HCT116 (cell line): Measurements from ENCODE around the gene CTXN1. TPM values are rescaled to one million over a fixed set of nuclear protein-coding genes. Genes with fewer than 3 reads are reported as not detected.

ENCODE experiments used
- ATAC-seq: fragments of 200-7000 bp; cut with Tn5 transposase; 2 replicates; pipeline ENCODE4 v1.9.1; 2020; ENCODE audit warnings: mild to moderate bottlenecking, moderate library complexity
- BruUV-seq: library from RNA; stranded (reverse); fragments of 400-500 nt; replicated peaks from 2 replicates; lab custom pipeline; 2021; lab: Mats Ljungman, UMichigan
- CTCF ChIA-PET: fragments of 300-600 bp; sonication (Branson Sonifier 250); formaldehyde crosslinking; loops from one replicate; lab custom pipeline; 2021; ENCODE audit warnings: antibody characterized with exemption; lab: Charles Lee
- POLR2A ChIA-PET: fragments of 300-600, 350-600 bp; sonication (Branson Sonifier 250); formaldehyde crosslinking; loops from one replicate; lab custom pipeline; 2021; ENCODE audit warnings: antibody characterized with exemption; lab: Charles Lee
- RAD21 ChIA-PET, 2 experiments: fragments of 300-600 bp; sonication (Branson Sonifier 250); formaldehyde crosslinking; loops; one replicate each; lab custom pipeline; 2023; ENCODE audit warnings: low total read pairs in 2 of 2; ENCODE audit not compliant: uncharacterized antibody in 2 of 2, unreplicated experiment in 2 of 2, low non-redundant PET in 1 of 2; lab: Charles Lee
- DNase-seq: peaks from one replicate; pipeline ENCODE4 v3.0.0-alpha.2; 2010; ENCODE audit warnings: low read depth, low spot score
- H2AFZ ChIP-seq: fragments of 200-600 bp; shearing (Covaris generic), sonication (generic); 2 replicates; pipeline ENCODE4 v1.6.1; 2017; ENCODE audit warnings: low read depth, mixed run types, mixed read lengths, antibody characterized with exemption, low read length; ENCODE audit not compliant: poor library complexity, severe bottlenecking
- H3K27ac ChIP-seq: 2 replicates; pipeline ENCODE4 v1.5.1; 2012; ENCODE audit warnings: low read depth, low read length
- H3K27me3 ChIP-seq: fragments of 200-600 bp; sonication (generic); 2 replicates; pipeline ENCODE4 v1.6.1; 2016; ENCODE audit warnings: mixed run types, low read length, mixed read lengths; ENCODE audit not compliant: insufficient read depth
- H3K36me3 ChIP-seq, 2 experiments: fragments of 200-500 bp in 1 of 2; fragments of 200-600 bp in 1 of 2; sonication (Bioruptor generic) in 1 of 2; sonication (generic) in 1 of 2; 2 replicates each; pipeline versions ENCODE4 v1.5.1 to v1.6.1; 2014 to 2016; ENCODE audit warnings: low read length in 2 of 2, inconsistent platforms in 1 of 2, mixed read lengths in 1 of 2, mixed run types in 1 of 2; ENCODE audit not compliant: insufficient read depth in 2 of 2, control insufficient read depth in 1 of 2
- H3K4me1 ChIP-seq, 2 experiments: fragments of 200-600 bp in 1 of 2; sonication (generic) in 1 of 2; 2 replicates each; pipeline versions ENCODE4 v1.5.1 to v1.6.1; 2012 to 2017; ENCODE audit warnings: low read length in 2 of 2, inconsistent platforms in 1 of 2, mild to moderate bottlenecking in 1 of 2, mixed read lengths in 1 of 2, mixed run types in 1 of 2, moderate library complexity in 1 of 2; ENCODE audit not compliant: insufficient read depth in 2 of 2, control insufficient read depth in 1 of 2
- H3K4me2 ChIP-seq: fragments of 200-600 bp; sonication (generic); 2 replicates; pipeline ENCODE4 v1.6.1; 2017; ENCODE audit warnings: mixed run types, low read length, mixed read lengths
- H3K4me3 ChIP-seq, 2 experiments: fragments of 200-600 bp in 1 of 2; sonication (generic) in 1 of 2; replicated peaks in 1 of 2; 2 replicates each; pipeline ENCODE4 v1.5.1; 2011 to 2016; ENCODE audit warnings: low read length in 2 of 2, control low read depth in 1 of 2, low read depth in 1 of 2, mild to moderate bottlenecking in 1 of 2, mixed read lengths in 1 of 2, mixed run types in 1 of 2
- H3K79me2 ChIP-seq: fragments of 200-600 bp; sonication (generic); 2 replicates; pipeline ENCODE4 v1.6.1; 2017; ENCODE audit warnings: mild to moderate bottlenecking, mixed run types, low read length, moderate library complexity, mixed read lengths; ENCODE audit not compliant: insufficient read depth
- H3K9ac ChIP-seq: fragments of 200-600 bp; sonication (generic); 2 replicates; pipeline ENCODE4 v1.6.1; 2016; ENCODE audit warnings: low read length, mixed read lengths
- H3K9me2 ChIP-seq: fragments of 200-600 bp; sonication (generic), shearing (Covaris generic); 2 replicates; pipeline ENCODE4 v1.6.1; 2017; ENCODE audit warnings: mixed run types, mild to moderate bottlenecking, moderate library complexity; ENCODE audit not compliant: insufficient read depth
- H3K9me3 ChIP-seq, 2 experiments: fragments of 200-500 bp in 1 of 2; fragments of 200-600 bp in 1 of 2; sonication (Bioruptor generic) in 1 of 2; sonication (generic) in 1 of 2; 2 replicates each; pipeline ENCODE4 v1.6.1; 2014 to 2017; ENCODE audit warnings: low read length in 2 of 2, mixed read lengths in 2 of 2, inconsistent platforms in 1 of 2, low read depth in 1 of 2, mild to moderate bottlenecking in 1 of 2, mixed run types in 1 of 2, moderate library complexity in 1 of 2; ENCODE audit not compliant: control insufficient read depth in 1 of 2, insufficient read depth in 1 of 2
- H4K20me1 ChIP-seq: fragments of 200-600 bp; sonication (generic), shearing (Covaris generic); 2 replicates; pipeline ENCODE4 v1.6.1; 2017; ENCODE audit warnings: mixed run types, mild to moderate bottlenecking, moderate library complexity; ENCODE audit not compliant: insufficient read depth
- ATF3 ChIP-seq: IDR thresholded peaks from 2 replicates; pipeline ENCODE4 v1.6.1; 2012
- CTCF ChIP-seq, 3 experiments: fragments of 200-600 bp in 1 of 3; sonication (generic) in 1 of 3; IDR thresholded peaks in 2 of 3; conservative IDR thresholded peaks in 1 of 3; 2 replicates each; pipeline ENCODE4 v1.5.1; 2012 to 2017; ENCODE audit warnings: low read depth in 2 of 3, low read length in 2 of 3, antibody characterized with exemption in 1 of 3, borderline replicate concordance in 1 of 3, control low read depth in 1 of 3, mild to moderate bottlenecking in 1 of 3, mixed read lengths in 1 of 3, mixed run types in 1 of 3, moderate library complexity in 1 of 3; ENCODE audit not compliant: insufficient read depth in 1 of 3
- EGR1 ChIP-seq: IDR thresholded peaks from 2 replicates; pipeline ENCODE4 v1.6.1; 2012; ENCODE audit warnings: low read depth
- ELF1 ChIP-seq: IDR thresholded peaks from 2 replicates; pipeline ENCODE4 v1.6.1; 2012; ENCODE audit warnings: low read depth, borderline replicate concordance
- EZH2 ChIP-seq: fragments of 200-600 bp; sonication (generic); IDR thresholded peaks from 2 replicates; pipeline ENCODE4 v1.6.1; 2017; ENCODE audit warnings: antibody characterized with exemption, mixed run types
- MAX ChIP-seq: IDR thresholded peaks from 2 replicates; pipeline ENCODE4 v1.6.1; 2012
- POLR2AphosphoS5 ChIP-seq: IDR thresholded peaks from 2 replicates; pipeline ENCODE4 v1.6.1; 2011; ENCODE audit warnings: mild to moderate bottlenecking, low read depth, low read length, moderate library complexity
- REST ChIP-seq: IDR thresholded peaks from 2 replicates; pipeline ENCODE4 v1.6.1; 2012; ENCODE audit warnings: low read depth
- SRF ChIP-seq: IDR thresholded peaks from 2 replicates; pipeline ENCODE4 v1.6.1; 2012; ENCODE audit warnings: low read depth
- TCF7L2 ChIP-seq: IDR thresholded peaks from 2 replicates; pipeline ENCODE4 v1.7.0; 2011; ENCODE audit warnings: borderline replicate concordance, inconsistent platforms; ENCODE audit not compliant: insufficient read depth, insufficient read length; ENCODE audit errors: extremely low read depth
- ZFX ChIP-seq: fragments of 450-650 bp; IDR thresholded peaks from 2 replicates; pipeline ENCODE4 v1.6.1; 2017
- intact Hi-C: fragments of 100-400 bp; cut with micrococcal nuclease; formaldehyde crosslinking; loops from 2 replicates; pipeline ENCODE4 v1.10.0; 2022
- total RNA-seq: library from RNA; stranded (reverse); gene quantifications from one replicate; pipeline ENCODE4 v1.2.1, GENCODE V29; 2021; ENCODE audit not compliant: unreplicated experiment

Gene CTXN1
- total RNA-seq, 1 experiment from 2014 or later, result 56.0 TPM

GRCh38 chr19:7877249-7877836 is 48.6 kb downstream of the CTXN1 start:
- ATAC-seq, result no peak
- no peaks in the 10 kb centered on the region for H4K20me1 ChIP-seq
- no peaks in the 10 kb centered on the region for H3K36me3 ChIP-seq
- H3K79me2 ChIP-seq, result no peaks in the 10 kb centered on the region
- peaks cover 7 to 25% of the 10 kb centered on the region in 2 experiments; a peak in 3 of 4 replicates for H3K4me1 ChIP-seq
- H3K27me3 ChIP-seq, result no peaks in the 10 kb centered on the region
- intact Hi-C loops, result no loop called here
- peak overlapping the region; percentile 23; the same call in 1 of the 2 replicates for H3K4me2 ChIP-seq
- CTCF ChIA-PET, result interaction anchor here (1.6 kb wide), 1 partner anchor 8 kb away, joined by 4 read pairs; no protein-coding TSS in a partner anchor
- no peak for TF ChIP-seq ELF1
- no peak for TF ChIP-seq SRF
- no peak for TF ChIP-seq ATF3
- no peak for TF ChIP-seq TCF7L2
- no peak for TF ChIP-seq POLR2AphosphoS5
- no peak for TF ChIP-seq EGR1
- no peak for TF ChIP-seq CTCF (IDR thresholded peaks at IDR 0.05 in 2 of 3, conservative IDR thresholded peaks at IDR 0.05 in 1 of 3; ENCODE audit: borderline replicate concordance in 1 of 3, insufficient read depth in 1 of 3, low read depth in 2 of 3, low read length in 2 of 3)
- no peak for TF ChIP-seq ZFX
- no peak for TF ChIP-seq REST
- TF ChIP-seq EZH2, result no peak
- TF ChIP-seq MAX, result no peak
- TF ChIP-seq, all 23 proteins: peak for 0
- H3K4me3 ChIP-seq, result no peak overlapping the region
- H3K9me2 ChIP-seq, result no peaks in the 10 kb centered on the region
- DNase-seq, result no peak
- no peaks in the 10 kb centered on the region for H3K9me3 ChIP-seq
- no peak overlapping the region for H2AFZ ChIP-seq
- ChIA-PET POLR2A (no interaction called here), RAD21 (interaction anchor here in 1 of 2 experiments (0.5 kb wide), 1 partner anchor 43 kb away, joined by 3 read pairs; the partner anchor contains the start of gene SNAPC2)
- H3K9ac ChIP-seq, result no peak overlapping the region
- no TSS peak for BruUV-seq
- H3K27ac ChIP-seq, result no peak overlapping the region
